ENCODE results near the gene KCNK2. TPM values are rescaled to one million over a fixed set of nuclear protein-coding genes. Genes with fewer than 3 reads are reported as not detected.

KCNK2 gene, protein sequence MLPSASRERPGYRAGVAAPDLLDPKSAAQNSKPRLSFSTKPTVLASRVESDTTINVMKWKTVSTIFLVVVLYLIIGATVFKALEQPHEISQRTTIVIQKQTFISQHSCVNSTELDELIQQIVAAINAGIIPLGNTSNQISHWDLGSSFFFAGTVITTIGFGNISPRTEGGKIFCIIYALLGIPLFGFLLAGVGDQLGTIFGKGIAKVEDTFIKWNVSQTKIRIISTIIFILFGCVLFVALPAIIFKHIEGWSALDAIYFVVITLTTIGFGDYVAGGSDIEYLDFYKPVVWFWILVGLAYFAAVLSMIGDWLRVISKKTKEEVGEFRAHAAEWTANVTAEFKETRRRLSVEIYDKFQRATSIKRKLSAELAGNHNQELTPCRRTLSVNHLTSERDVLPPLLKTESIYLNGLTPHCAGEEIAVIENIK
- total RNA-seq = not detected

DNA sequence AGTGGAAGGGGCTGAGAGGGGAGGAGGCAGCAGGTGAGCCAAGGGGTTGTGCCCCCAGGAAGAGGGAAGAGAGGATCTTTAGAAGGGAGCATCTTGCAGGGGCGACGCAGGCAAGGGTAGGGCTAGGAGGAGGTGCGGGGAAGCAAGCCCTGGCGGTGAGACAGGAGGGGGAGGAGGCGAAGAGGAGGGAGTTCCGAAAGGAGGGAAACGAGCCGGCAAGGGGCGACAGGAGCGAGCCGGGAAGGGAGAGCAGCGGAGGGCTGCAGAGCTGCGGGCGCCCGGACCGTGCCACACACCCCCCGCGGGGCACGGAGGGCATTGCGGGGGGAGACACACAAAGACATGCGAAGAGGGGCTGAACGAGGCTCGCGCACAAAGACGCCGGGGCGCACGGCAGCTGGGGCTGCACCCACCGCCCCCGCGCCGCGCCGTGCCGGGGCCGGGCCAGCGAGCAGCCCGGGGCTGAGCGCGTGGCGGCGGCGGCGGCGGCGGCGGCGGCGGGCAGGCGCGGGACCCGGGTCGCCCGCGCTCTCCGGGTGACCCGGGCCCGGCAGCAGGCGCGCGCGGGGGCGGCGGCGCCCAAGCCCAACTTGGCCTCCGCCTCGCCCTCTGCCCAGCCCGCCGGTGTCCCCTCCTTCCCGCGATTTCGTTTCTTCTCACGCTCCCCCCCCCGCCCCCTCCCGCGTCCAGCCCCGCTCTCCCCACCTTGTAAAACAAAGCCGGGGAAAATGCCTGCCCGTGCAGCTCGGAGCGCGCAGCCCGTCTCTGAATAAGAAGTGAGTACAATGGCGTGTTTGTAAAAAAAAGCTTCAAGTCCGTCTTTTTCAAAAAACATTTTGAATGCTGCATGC is at the start of gene KCNK2:
Gene KCNK2, plus strand, starts transcription at position 206 of the 851 bp plus-strand sequence. CDS start 649 bp downstream, outside the sequence.
- Mint-ChIP-seq H3K36me3 (ENCODE audit: low read depth) (no peaks in the 10 kb centered on the region), H3K4me3 (no peak within 1 kb of the TSS), H3K27ac (no peak within 1 kb of the TSS), H3K9me3 (no peaks in the 10 kb centered on the region), H3K27me3 (peaks cover 41% of the 10 kb centered on the region), H3K4me1 (no peaks in the 10 kb centered on the region)
- ChIA-PET CTCF (no interaction called here), POLR2A (no interaction called here)
- DNase-seq = no peak

- POLR2A ChIA-PET = no interaction called here
Observed at GRCh38 chr1:215032911-215033526, 49.5 kb upstream of the KCNK2 start.

GRCh38 chr1:215040190-215040589 is 42.3 kb upstream of the KCNK2 start:
- POLR2A ChIA-PET = no interaction called here
- Mint-ChIP-seq H3K27me3 (no peaks in the 10 kb centered on the region), H3K36me3 (ENCODE audit: low read depth) (no peaks in the 10 kb centered on the region), H3K4me1 (no peaks in the 10 kb centered on the region), H3K9me3 (peaks cover 7% of the 10 kb centered on the region), H3K4me3 (no peak overlapping the region), H3K27ac (no peak overlapping the region)
- CTCF ChIA-PET = no interaction called here
- DNase-seq = no peak

More at GRCh38 chr1:215032911-215033526, 49.5 kb upstream of the KCNK2 start:
- CTCF ChIA-PET = no interaction called here
- Mint-ChIP-seq H3K4me1 (no peaks in the 10 kb centered on the region), H3K36me3 (ENCODE audit: low read depth) (no peaks in the 10 kb centered on the region), H3K9me3 (no peaks in the 10 kb centered on the region), H3K4me3 (no peak overlapping the region), H3K27me3 (no peaks in the 10 kb centered on the region), H3K27ac (no peak overlapping the region)
- DNase-seq = no peak

DNA sequence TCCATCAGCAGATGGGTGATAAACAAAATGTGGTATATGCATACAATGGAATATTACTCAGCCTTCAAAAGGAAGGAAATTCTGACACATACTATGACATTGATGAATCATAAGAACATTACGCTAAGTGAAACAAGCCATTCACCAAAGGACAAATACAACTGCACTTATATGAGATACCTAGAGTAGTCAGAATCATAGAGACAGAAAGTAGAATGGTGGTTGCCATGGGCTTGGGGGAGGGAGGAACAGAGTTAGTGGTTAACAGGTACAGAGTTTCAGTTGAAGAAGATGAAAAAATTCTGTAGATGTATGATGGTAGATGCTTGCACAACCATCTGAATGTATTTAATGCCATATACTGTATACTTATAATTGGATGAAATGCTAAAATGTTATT is 39.1 kb upstream of the KCNK2 start:
- ChIA-PET CTCF (no interaction called here), POLR2A (no interaction called here)
- Mint-ChIP-seq H3K27me3 (no peaks in the 10 kb centered on the region), H3K4me1 (no peaks in the 10 kb centered on the region), H3K9me3 (peaks cover 7% of the 10 kb centered on the region), H3K4me3 (no peak overlapping the region), H3K36me3 (ENCODE audit: low read depth) (no peaks in the 10 kb centered on the region), H3K27ac (no peak overlapping the region)
- no peak for DNase-seq

GRCh38 chr1:215044151-215044550 is 38.4 kb upstream of the KCNK2 start:
- no peak overlapping the region for H3K27ac Mint-ChIP-seq
- ChIA-PET CTCF (no interaction called here), POLR2A (no interaction called here)
- no peak overlapping the region for H3K4me3 Mint-ChIP-seq
- no peaks in the 10 kb centered on the region for H3K36me3 Mint-ChIP-seq (ENCODE audit: low read depth)
- no peaks in the 10 kb centered on the region for H3K27me3 Mint-ChIP-seq
- peaks cover 7% of the 10 kb centered on the region for H3K9me3 Mint-ChIP-seq
- no peaks in the 10 kb centered on the region for H3K4me1 Mint-ChIP-seq
- no peak for DNase-seq

- Mint-ChIP-seq H3K4me3 (no peak overlapping the region), H3K9me3 (peaks cover 10% of the 10 kb centered on the region), H3K36me3 (ENCODE audit: low read depth) (no peaks in the 10 kb centered on the region), H3K4me1 (no peaks in the 10 kb centered on the region), H3K27me3 (no peaks in the 10 kb centered on the region), H3K27ac (no peak overlapping the region)
- no peak for DNase-seq
- ChIA-PET POLR2A (no interaction called here), CTCF (no interaction called here)
Observed at GRCh38 chr1:215045698-215046308, 36.7 kb upstream of the KCNK2 start.

DNA sequence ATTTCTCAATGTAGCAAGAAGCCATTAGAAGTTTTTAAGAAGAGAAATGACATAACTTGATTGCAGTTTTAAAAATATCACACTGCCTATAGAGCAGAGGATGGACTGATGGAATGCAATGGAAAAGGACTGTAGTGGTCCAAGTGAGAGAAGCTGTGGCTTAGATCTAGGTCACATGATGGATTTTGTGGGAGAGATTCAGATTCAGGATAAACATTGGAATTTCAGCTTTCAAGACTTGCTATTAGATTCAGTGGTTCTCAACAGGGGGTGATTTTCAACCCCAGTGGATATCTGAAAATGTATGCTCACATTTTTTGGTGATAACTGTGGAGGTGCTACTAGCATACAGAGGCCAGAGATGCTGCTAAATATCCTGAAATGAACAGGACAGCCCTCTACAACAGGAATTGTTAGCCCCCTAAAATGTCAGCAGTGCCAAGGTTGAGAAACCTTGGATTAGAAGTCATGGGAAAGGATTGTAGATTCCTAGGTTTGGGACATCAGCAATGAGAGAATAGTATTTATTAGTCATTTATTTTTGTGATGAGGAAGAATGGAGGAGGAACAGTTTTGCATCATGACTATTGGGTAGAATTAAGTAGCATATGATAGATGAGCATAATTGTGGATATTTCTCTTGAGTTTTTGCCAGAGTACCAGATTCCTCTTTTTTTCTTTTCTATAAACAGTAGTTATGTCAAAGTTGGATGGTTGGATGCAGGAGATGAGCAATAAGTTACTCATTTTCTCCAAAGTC is 30.1 kb upstream of the KCNK2 start:
- Mint-ChIP-seq H3K4me1 (no peaks in the 10 kb centered on the region), H3K4me3 (no peak overlapping the region), H3K27me3 (no peaks in the 10 kb centered on the region), H3K36me3 (ENCODE audit: low read depth) (no peaks in the 10 kb centered on the region), H3K27ac (no peak overlapping the region), H3K9me3 (peaks cover 2% of the 10 kb centered on the region)
- ChIA-PET POLR2A (no interaction called here), CTCF (no interaction called here)
- no peak for DNase-seq

GRCh38 chr1:215054266-215054665 is 28.3 kb upstream of the KCNK2 start:
- peaks cover 2% of the 10 kb centered on the region for H3K9me3 Mint-ChIP-seq
- H3K27ac Mint-ChIP-seq = no peak overlapping the region
- H3K36me3 Mint-ChIP-seq (ENCODE audit: low read depth) = no peaks in the 10 kb centered on the region
- CTCF ChIA-PET = no interaction called here
- DNase-seq = no peak
- no peak overlapping the region for H3K4me3 Mint-ChIP-seq
- H3K4me1 Mint-ChIP-seq = no peaks in the 10 kb centered on the region
- POLR2A ChIA-PET = no interaction called here
- no peaks in the 10 kb centered on the region for H3K27me3 Mint-ChIP-seq

GRCh38 chr1:215055281-215055935 is 27.1 kb upstream of the KCNK2 start:
- Mint-ChIP-seq H3K4me3 (no peak overlapping the region), H3K36me3 (ENCODE audit: low read depth) (no peaks in the 10 kb centered on the region), H3K27me3 (no peaks in the 10 kb centered on the region), H3K9me3 (peaks cover 2% of the 10 kb centered on the region), H3K4me1 (no peaks in the 10 kb centered on the region), H3K27ac (no peak overlapping the region)
- no peak for DNase-seq
- CTCF ChIA-PET = no interaction called here
- POLR2A ChIA-PET = no interaction called here

DNA sequence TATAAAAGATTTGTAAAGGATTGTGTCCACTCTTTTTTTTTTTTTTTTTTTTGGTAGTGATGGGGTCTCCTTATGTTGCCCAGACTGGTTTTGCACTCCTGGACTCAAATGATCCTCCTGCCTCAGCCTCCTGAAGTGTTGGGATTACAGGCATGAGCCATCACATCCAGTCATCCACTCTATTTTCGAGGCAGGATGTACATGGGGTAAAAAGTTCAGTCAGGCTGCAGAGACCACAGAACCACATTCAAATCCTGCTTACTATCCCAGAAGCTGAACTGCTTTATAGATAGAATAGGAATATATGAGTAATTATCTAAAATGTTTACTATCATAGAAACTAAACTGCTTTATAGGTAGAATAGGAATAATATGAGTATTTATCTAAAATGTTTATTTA is 26.0 kb upstream of the KCNK2 start:
- Mint-ChIP-seq H3K36me3 (ENCODE audit: low read depth) (no peaks in the 10 kb centered on the region), H3K27me3 (no peaks in the 10 kb centered on the region), H3K27ac (no peak overlapping the region), H3K9me3 (no peaks in the 10 kb centered on the region), H3K4me1 (no peaks in the 10 kb centered on the region), H3K4me3 (no peak overlapping the region)
- ChIA-PET POLR2A (no interaction called here), CTCF (no interaction called here)
- DNase-seq = no peak

DNA sequence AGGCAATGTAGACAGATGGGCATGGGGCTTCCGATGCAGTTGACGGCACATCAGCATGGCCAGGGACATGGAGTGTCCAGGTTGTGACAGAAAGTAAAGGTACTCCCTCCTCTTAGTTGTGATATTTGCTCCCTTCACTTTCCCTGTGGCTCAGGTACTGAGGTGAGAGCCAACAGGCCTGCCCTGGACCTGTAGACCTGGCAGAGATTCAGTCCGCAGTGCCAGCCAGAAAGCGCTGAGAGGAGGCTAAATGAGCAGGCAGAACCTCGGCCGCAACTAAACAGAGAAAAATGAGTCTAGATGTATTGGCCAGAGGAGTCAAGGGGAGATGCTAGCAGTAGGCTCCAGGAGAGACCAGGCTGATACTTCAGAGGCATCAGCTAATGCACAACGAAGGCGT is 22.6 kb upstream of the KCNK2 start:
- Mint-ChIP-seq H3K27ac (no peak overlapping the region), H3K4me1 (no peaks in the 10 kb centered on the region), H3K36me3 (ENCODE audit: low read depth) (no peaks in the 10 kb centered on the region), H3K9me3 (no peaks in the 10 kb centered on the region), H3K4me3 (no peak overlapping the region), H3K27me3 (no peaks in the 10 kb centered on the region)
- CTCF ChIA-PET = no interaction called here
- POLR2A ChIA-PET = no interaction called here
- DNase-seq = no peak

DNA sequence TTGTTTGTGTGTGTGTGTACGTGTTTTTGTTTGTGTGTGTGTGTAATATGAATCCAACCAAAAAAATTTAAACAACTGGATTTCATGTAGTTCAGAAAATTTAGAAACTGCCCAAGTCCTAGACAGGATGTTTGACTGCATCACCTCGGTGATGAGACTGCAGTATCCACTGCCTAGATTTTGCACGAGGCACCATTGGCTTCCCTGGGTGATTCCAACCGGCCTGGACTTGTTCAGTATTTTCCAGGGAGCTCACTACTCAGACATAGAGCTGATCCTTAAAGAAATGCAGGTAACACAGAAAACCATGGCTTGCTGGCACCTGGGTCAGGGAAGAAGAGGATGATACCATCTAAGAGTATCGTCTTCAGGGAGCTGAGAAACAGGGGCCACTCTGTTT is 18.2 kb upstream of the KCNK2 start:
- no peak overlapping the region for H3K27ac Mint-ChIP-seq
- no peaks in the 10 kb centered on the region for H3K4me1 Mint-ChIP-seq
- no peak for DNase-seq
- H3K4me3 Mint-ChIP-seq = no peak overlapping the region
- H3K36me3 Mint-ChIP-seq (ENCODE audit: low read depth) = no peaks in the 10 kb centered on the region
- POLR2A ChIA-PET = no interaction called here
- H3K27me3 Mint-ChIP-seq = no peaks in the 10 kb centered on the region
- no peaks in the 10 kb centered on the region for H3K9me3 Mint-ChIP-seq
- CTCF ChIA-PET = no interaction called here
